Measurements from ENCODE around the gene SH3PXD2B.
"Not testable (repeated sequence)": the region's sequence is repeated elsewhere in the genome, so short reads cannot be mapped to it uniquely, and the experiment has no call there.

SH3PXD2B gene

DNA sequence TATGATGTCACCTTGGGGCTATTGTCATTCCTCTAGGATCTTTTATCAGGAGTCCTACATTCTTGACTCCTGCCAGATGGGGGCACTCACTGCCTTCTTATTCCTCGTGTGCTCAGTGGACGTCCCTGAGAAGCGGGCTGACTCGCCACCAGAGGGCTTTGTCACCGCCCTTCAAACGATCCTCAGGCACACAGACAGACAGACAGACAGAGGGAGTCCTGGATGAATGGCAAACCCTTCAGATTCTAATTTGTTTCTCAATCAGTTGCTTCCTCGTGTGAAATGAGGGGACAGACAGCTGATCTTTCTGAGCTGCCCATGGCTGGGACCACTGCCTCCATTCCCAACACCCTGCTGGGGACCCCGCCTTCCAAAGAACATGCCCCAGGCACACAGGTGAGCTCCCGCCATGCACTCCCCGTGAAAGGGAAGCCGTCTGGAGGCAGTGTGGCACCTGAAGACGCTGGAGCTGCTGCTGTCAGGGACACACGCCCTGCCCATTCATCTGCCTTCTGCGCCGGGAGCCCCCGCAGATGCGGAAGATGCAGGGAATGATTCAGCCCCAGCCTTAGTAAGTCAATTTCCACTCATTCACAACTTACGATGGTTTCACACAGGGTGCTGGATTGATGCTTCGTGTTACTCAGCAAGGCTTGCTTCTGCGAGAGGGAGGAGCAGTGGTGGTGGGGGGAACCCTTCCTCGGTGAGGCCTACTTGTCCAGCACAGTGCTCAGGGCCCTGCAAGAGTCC is 24.9 kb upstream of the SH3PXD2B start:
- H3K4me3 ChIP-seq (ENCODE audit: low read length): no peak overlapping the region
- DNase-seq (ENCODE audit: low read depth): peak; percentile 92
- TF ChIP-seq, protein P1, sequence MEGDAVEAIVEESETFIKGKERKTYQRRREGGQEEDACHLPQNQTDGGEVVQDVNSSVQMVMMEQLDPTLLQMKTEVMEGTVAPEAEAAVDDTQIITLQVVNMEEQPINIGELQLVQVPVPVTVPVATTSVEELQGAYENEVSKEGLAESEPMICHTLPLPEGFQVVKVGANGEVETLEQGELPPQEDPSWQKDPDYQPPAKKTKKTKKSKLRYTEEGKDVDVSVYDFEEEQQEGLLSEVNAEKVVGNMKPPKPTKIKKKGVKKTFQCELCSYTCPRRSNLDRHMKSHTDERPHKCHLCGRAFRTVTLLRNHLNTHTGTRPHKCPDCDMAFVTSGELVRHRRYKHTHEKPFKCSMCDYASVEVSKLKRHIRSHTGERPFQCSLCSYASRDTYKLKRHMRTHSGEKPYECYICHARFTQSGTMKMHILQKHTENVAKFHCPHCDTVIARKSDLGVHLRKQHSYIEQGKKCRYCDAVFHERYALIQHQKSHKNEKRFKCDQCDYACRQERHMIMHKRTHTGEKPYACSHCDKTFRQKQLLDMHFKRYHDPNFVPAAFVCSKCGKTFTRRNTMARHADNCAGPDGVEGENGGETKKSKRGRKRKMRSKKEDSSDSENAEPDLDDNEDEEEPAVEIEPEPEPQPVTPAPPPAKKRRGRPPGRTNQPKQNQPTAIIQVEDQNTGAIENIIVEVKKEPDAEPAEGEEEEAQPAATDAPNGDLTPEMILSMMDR (IDR thresholded peaks at IDR 0.05; ENCODE audit: insufficient read depth, low read depth, low read length, missing control alignments): peak; percentile 85

GRCh38 chr5:172478695-172479033 is 24.3 kb upstream of the SH3PXD2B start:
- H3K4me3 ChIP-seq (ENCODE audit: low read length); DNase-seq (ENCODE audit: low read depth): not testable (repeated sequence)

GRCh38 chr5:172478256-172478655 is 23.9 kb upstream of the SH3PXD2B start:
- no peak for DNase-seq (ENCODE audit: low read depth)
- no peak overlapping the region for H3K4me3 ChIP-seq (ENCODE audit: low read length)
- TF ChIP-seq, protein P1 (IDR thresholded peaks at IDR 0.05; ENCODE audit: insufficient read depth, low read depth, low read length, missing control alignments): no peak

DNA sequence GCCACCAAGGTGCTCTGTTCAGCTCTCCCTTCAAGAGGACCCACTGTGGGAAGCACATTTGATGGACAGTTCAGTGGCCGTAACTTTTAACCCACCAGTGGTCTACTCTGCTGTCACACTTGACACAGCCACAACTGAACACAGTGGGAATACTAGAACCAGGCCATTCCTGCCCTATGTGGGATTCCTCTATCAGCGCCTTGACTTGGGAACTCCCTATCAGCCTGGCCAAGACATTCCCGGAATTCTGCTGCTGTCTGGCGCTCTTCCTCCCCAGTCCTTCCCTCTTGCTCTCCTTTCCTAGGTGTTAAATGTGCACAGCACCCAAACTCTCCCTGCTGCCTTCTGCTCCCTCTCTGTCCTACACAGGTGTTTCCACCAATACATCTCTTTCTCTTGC is 23.1 kb upstream of the SH3PXD2B start:
- no peak for DNase-seq (ENCODE audit: low read depth)

DNA sequence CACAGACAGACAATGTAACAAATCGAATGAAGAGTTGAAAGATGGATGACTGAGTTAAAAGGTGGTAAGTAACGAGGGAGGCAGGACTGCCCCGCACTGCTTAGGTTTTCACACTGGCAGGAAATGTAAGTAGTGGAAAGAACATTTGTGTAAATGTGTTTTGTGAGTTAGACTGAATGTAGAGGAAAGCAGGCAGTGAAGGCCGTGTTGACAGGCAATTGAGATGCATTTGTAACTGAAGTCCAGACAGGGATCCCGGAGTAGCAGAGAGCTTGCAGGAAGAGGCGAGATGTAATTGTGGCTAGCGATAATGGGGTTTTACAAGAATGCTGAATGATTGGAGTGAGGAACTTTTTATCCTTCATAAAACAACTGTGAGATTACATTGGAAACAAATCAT is 20.0 kb upstream of the SH3PXD2B start:
- TF ChIP-seq, protein P1 (IDR thresholded peaks at IDR 0.05; ENCODE audit: insufficient read depth, low read depth, low read length, missing control alignments): no peak

More for the DNA sequence above, 23.1 kb upstream of the SH3PXD2B start:
- H3K4me3 ChIP-seq (ENCODE audit: low read length): no peak overlapping the region
- TF ChIP-seq, protein P1 (IDR thresholded peaks at IDR 0.05; ENCODE audit: insufficient read depth, low read depth, low read length, missing control alignments): no peak

DNA sequence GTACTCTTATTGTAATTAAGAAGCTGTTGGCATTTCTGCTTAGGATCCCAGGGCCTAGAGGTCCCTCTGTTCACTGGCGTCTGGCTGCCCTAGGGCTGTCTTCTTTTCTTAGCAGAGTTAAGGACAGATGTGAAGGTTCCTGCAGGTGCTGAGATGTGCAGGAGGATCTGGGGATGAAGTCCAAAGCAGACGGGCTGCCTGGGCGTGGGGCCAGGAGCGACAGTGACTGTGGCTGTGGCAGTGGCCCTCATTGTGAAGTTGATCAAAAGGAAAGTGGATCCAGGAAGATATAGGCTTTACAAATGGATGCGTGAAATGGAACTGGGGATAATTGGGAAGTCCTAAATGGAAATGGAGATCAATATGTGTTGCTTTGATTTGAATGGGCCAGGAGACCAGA is 19.1 kb upstream of the SH3PXD2B start:
- H3K4me3 ChIP-seq (ENCODE audit: low read length): no peak overlapping the region
- DNase-seq (ENCODE audit: low read depth): no peak
- TF ChIP-seq, protein P1 (IDR thresholded peaks at IDR 0.05; ENCODE audit: insufficient read depth, low read depth, low read length, missing control alignments): no peak

More for the DNA sequence above, 20.0 kb upstream of the SH3PXD2B start:
- H3K4me3 ChIP-seq (ENCODE audit: low read length): no peak overlapping the region
- no peak for DNase-seq (ENCODE audit: low read depth)

- H3K4me3 ChIP-seq (ENCODE audit: low read length): no peak overlapping the region
- TF ChIP-seq, protein P1 (IDR thresholded peaks at IDR 0.05; ENCODE audit: insufficient read depth, low read depth, low read length, missing control alignments): no peak
- DNase-seq (ENCODE audit: low read depth): no peak
Measured at GRCh38 chr5:172469697-172470096, 15.4 kb upstream of the SH3PXD2B start.
